ENCODE results near the gene IDI2.
"Not testable (repeated sequence)": the region's sequence is repeated elsewhere in the genome, so short reads cannot be mapped to it uniquely, and the experiment has no call there.

- 0 out of 2 replicates have a peak, but pooled peaks have one; percentile 51 for TF ChIP-seq POLR2A (IDR thresholded peaks at IDR 0.05; ENCODE audit: low read depth, low read length)
- not testable (repeated sequence) for TF ChIP-seq POLR2AphosphoS5 (IDR thresholded peaks at IDR 0.05; ENCODE audit: low read depth, low read length); PAX5 (IDR thresholded peaks at IDR 0.05; ENCODE audit: insufficient read depth, low read length, severe bottlenecking); TAF1 (IDR thresholded peaks at IDR 0.05; ENCODE audit: low read depth, low read length); POU2F2 (IDR thresholded peaks at IDR 0.05; ENCODE audit: low read depth, low read length)
Observed at GRCh38 chr10:1038769-1039168, 13.1 kb upstream of the IDI2 start.

All from GM12891 (cell line).